HG03280 (cell line): ENCODE measurements around the gene PHLPP1.

Experiments used
- ATAC-seq: cut with Tn5 transposase; IDR thresholded peaks from one replicate; pipeline ENCODE4 v1.9.1; 2021; ENCODE audit warnings: mild to moderate bottlenecking, moderate library complexity; ENCODE audit not compliant: unreplicated experiment

The PHLPP1 gene

GRCh38 chr18:62844850-62845643 is 129.7 kb downstream of the PHLPP1 start:
- peak; percentile 55 for ATAC-seq

- no peak for ATAC-seq
Measured at GRCh38 chr18:62846313-62846712, 131.0 kb downstream of the PHLPP1 start.

DNA sequence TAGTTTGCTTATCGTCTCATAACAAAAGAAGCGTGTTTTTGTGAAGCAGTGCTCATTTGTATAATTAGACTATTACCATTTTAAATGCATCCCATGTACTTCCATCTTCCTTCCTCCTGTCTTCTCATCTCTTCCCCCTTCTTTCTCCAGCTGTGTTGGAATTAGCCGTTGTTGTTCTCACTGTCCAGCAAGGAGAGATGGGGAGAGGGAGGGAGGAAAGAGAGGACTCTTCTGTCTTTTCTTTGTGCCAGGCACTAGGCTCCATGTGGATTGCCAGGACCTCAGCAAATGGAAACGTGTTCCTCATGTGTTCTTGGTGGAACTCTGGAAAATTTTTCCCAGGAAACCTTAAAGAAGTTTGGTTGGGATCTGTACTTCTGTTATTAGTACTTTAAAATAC is 131.7 kb downstream of the PHLPP1 start:
- ATAC-seq, result no peak

DNA sequence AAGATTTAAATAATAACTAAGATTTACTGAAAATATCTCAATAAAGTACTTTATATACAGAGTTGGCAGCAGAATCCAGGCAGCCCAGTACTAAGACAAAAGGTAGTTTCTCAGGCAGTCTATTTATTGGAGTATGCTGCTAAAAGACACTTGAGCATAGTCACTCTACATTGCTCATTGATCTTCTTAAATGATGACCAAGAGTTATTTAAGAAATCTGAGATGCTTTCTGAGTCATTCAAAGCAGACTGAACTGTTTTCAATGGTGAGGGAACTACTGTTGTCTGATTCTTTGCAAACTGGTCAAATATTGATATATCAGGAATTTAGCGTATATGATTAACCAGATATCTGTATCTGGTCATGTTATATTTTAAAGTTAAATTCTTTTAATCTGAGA is 133.6 kb downstream of the PHLPP1 start:
- no peak for ATAC-seq

GRCh38 chr18:62850619-62851306 is 135.4 kb downstream of the PHLPP1 start:
- ATAC-seq, result no peak

GRCh38 chr18:62852851-62853250 is 137.5 kb downstream of the PHLPP1 start:
- no peak for ATAC-seq

GRCh38 chr18:62856294-62856693 is 141.0 kb downstream of the PHLPP1 start:
- ATAC-seq, result no peak

- no peak for ATAC-seq
Measured at GRCh38 chr18:62857263-62857976, 142.1 kb downstream of the PHLPP1 start.

- no peak for ATAC-seq
Measured at GRCh38 chr18:62860062-62860461, 144.7 kb downstream of the PHLPP1 start.

- ATAC-seq, result no peak
Measured at GRCh38 chr18:62862466-62862865, 147.1 kb downstream of the PHLPP1 start.

GRCh38 chr18:62863579-62864001 is 148.2 kb downstream of the PHLPP1 start:
- no peak for ATAC-seq

DNA sequence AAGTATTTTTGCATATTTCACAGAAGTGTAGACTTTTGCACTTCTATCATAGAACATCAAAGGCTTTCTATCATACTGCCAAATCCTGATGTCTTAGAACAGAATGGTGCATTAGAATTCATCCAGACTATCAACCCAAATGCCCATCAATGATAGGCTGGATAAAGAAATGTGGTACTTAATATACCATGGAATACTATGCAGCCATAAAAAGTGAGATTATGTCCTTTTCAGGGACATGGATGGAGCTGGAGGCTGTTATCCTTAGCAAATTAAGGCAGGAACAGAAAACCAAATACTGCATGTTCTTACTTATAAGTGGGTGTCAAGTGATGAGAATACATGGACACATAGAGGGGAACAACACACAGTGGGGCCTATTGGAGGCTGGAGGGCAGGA is 150.2 kb downstream of the PHLPP1 start:
- ATAC-seq, result no peak

GRCh38 chr18:62867534-62867933 is 152.2 kb downstream of the PHLPP1 start:
- ATAC-seq, result no peak

GRCh38 chr18:62868645-62869044 is 153.3 kb downstream of the PHLPP1 start:
- ATAC-seq, result no peak

- ATAC-seq, result no peak
Measured at GRCh38 chr18:62870643-62871042, 155.3 kb downstream of the PHLPP1 start.

DNA sequence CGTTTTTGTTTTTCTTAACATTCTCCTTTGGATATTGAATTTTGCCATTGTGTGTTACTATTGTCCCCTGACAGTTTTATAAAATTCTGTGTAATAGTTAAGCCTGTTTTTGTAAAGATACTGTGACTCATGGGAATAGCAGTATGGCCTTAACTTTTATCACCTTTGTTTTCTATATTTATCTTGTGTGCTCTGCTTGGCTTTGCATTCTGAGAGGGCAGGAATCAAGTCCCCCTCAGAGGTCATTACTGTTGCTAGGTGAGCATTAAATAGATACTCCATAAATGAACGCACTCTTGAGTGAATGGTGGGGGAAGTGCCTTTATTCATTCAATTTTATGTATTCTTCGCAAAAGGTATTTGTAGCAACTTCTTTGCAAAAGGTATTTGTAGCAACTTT is 160.0 kb downstream of the PHLPP1 start:
- ATAC-seq, result no peak

- no peak for ATAC-seq
Measured at GRCh38 chr18:62876111-62876510, 160.8 kb downstream of the PHLPP1 start.

- no peak for ATAC-seq
Measured at GRCh38 chr18:62876828-62877227, 161.5 kb downstream of the PHLPP1 start.

- ATAC-seq, result no peak
Measured at GRCh38 chr18:62877411-62878221, 162.3 kb downstream of the PHLPP1 start.

DNA sequence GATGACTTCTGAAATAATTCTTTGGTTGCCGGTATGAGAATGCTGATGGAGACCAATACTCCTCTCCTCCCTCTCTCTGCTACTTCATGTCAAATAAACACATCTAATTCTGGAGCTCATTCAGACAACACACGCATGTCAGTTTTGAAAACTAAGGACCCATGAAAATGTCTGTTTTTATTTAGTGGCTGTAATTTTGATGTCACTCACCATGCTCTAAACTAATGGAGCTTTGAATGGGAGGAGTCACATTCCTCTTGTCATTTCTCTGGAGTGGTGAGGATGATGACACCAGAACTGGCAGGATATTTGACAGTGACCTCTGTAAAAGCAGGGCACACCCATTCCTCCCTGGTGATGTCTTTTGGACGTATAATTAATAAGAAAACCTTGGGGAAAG is 163.0 kb downstream of the PHLPP1 start:
- ATAC-seq, result no peak

GRCh38 chr18:62880034-62880433 is 164.7 kb downstream of the PHLPP1 start:
- no peak for ATAC-seq
